C4-2B (cell line): ENCODE data around the gene PTPRT.

ENCODE experiments used
- CTCF ChIP-seq: fragments of 450-650 bp; conservative IDR thresholded peaks from 2 replicates; pipeline ENCODE4 v1.5.1; 2017; ENCODE audit warnings: mild to moderate bottlenecking
- ZFX ChIP-seq: fragments of 450-650 bp; IDR thresholded peaks from 2 replicates; pipeline ENCODE4 v1.6.1; 2017

GRCh38 chr20:42475773-42476172 lies 713.9 kb downstream of the PTPRT start:
- no peak for TF ChIP-seq CTCF
- TF ChIP-seq ZFX = no peak
